HepG2 (cell line): ENCODE measurements around the gene SEMA3C. TPM values are rescaled to one million over a fixed set of nuclear protein-coding genes. Genes with fewer than 3 reads are reported as not detected.

ENCODE experiments used
- ATAC-seq: fragments of 200-7000 bp; cut with Tn5 transposase; 3 replicates; pipeline ENCODE4 v1.9.1; 2020; ENCODE audit warnings: mild to moderate bottlenecking, moderate library complexity
- BruUV-seq: library from RNA; stranded (reverse); fragments of 400-500 nt; replicated peaks from 2 replicates; lab custom pipeline; 2021; lab: Mats Ljungman, UMichigan
- CTCF ChIA-PET: fragments of 300-600 bp; formaldehyde crosslinking; extraction: SDS; loops from one replicate; lab custom pipeline; 2021; ENCODE audit warnings: low total read pairs, inconsistent platforms, low intra/inter-chr PET ratio; lab: Yijun Ruan, JAX
- POLR2A ChIA-PET: fragments of 350-600 bp; sonication (Branson Sonifier 250); formaldehyde crosslinking; loops from one replicate; lab custom pipeline; 2020; ENCODE audit warnings: antibody characterized with exemption, inconsistent platforms; lab: Yijun Ruan, JAX
- DNase-seq: peaks from one replicate; pipeline ENCODE4 v3.0.0-alpha.2; 2015; ENCODE audit warnings: low spot score
- FAIRE-seq: peaks from 3 replicates; lab custom pipeline; 2011; peaks lifted over from hg19 to GRCh38; lab: Jason Lieb, UNC
- H2AFZ ChIP-seq: one replicate; pipeline ENCODE4 v1.6.1; 2011; ENCODE audit warnings: low read length, inconsistent platforms
- H3K27ac ChIP-seq: fragments of 300-600 bp; 3 replicates; pipeline ENCODE4 v1.8.0; 2011; ENCODE audit warnings: mixed run types, mild to moderate bottlenecking, mixed read lengths, low read length, inconsistent platforms; ENCODE audit not compliant: insufficient read depth; ENCODE audit errors: extremely low read length
- H3K27me3 ChIP-seq, 2 experiments: fragments of 200-600 bp in 1 of 2; 2 replicates in 1 of 2; 3 replicates in 1 of 2; pipeline versions ENCODE4 v1.6.0 to v1.8.0; 2011; ENCODE audit warnings: low read length in 2 of 2, mild to moderate bottlenecking in 2 of 2, moderate library complexity in 2 of 2, inconsistent platforms in 1 of 2; ENCODE audit not compliant: insufficient read depth in 2 of 2, control insufficient read depth in 1 of 2
- H3K36me3 ChIP-seq, 2 experiments: fragments of 200-600 bp in 1 of 2; replicated peaks in 1 of 2; 2 replicates in 1 of 2; 3 replicates in 1 of 2; pipeline versions ENCODE4 v1.5.1 to v1.8.0; 2011; ENCODE audit warnings: low read length in 2 of 2, inconsistent platforms in 1 of 2; ENCODE audit not compliant: insufficient read depth in 2 of 2, control insufficient read depth in 1 of 2
- H3K4me1 ChIP-seq: 2 replicates; pipeline ENCODE4 v1.5.1; 2012; ENCODE audit warnings: low read length, inconsistent platforms; ENCODE audit not compliant: insufficient read depth
- H3K4me2 ChIP-seq: 2 replicates; pipeline ENCODE4 v1.6.0; 2011; ENCODE audit warnings: low read depth, low read length, inconsistent platforms
- H3K4me3 ChIP-seq, 3 experiments: fragments of 200-600 bp in 1 of 3; sonication (generic), shearing (Covaris generic) in 1 of 3; replicated peaks in 1 of 3; 2 replicates each; pipeline ENCODE4 v1.5.1; 2011 to 2016; ENCODE audit warnings: low read length in 3 of 3, inconsistent platforms in 2 of 3, low read depth in 2 of 3, mild to moderate bottlenecking in 2 of 3, control low read depth in 1 of 3, mixed read lengths in 1 of 3; ENCODE audit not compliant: insufficient read depth in 1 of 3
- H3K79me2 ChIP-seq: one replicate; pipeline ENCODE4 v1.6.1; 2011; ENCODE audit warnings: low read length, inconsistent platforms; ENCODE audit not compliant: insufficient read depth
- H3K9ac ChIP-seq: 2 replicates; pipeline ENCODE4 v1.6.0; 2011; ENCODE audit warnings: mild to moderate bottlenecking, low read depth, low read length, inconsistent platforms; ENCODE audit not compliant: insufficient read depth
- H3K9me3 ChIP-seq: 2 replicates; pipeline ENCODE4 v1.5.1; 2012; ENCODE audit warnings: mild to moderate bottlenecking, low read length
- H4K20me1 ChIP-seq: 2 replicates; pipeline ENCODE4 v1.6.0; 2011; ENCODE audit warnings: inconsistent platforms, mild to moderate bottlenecking, low read length, moderate library complexity; ENCODE audit not compliant: insufficient read depth
- ATF5 ChIP-seq: sonication (generic); formaldehyde crosslinking; IDR thresholded peaks from 2 replicates; pipeline ENCODE4 v1.4.0; 2020; ENCODE audit warnings: mild to moderate bottlenecking, low read depth, missing genetic modification reagents
- GTF3A ChIP-seq: sonication (generic); formaldehyde crosslinking; conservative IDR thresholded peaks from 2 replicates; pipeline ENCODE4 v1.4.0; 2020; ENCODE audit warnings: mild to moderate bottlenecking, missing genetic modification reagents
- MAFK ChIP-seq, 2 experiments: IDR thresholded peaks in 1 of 2; conservative IDR thresholded peaks in 1 of 2; 2 replicates each; pipeline ENCODE4 v1.6.1; 2011; ENCODE audit warnings: improper control_type of control experiment in 2 of 2, low read length in 2 of 2
- PRMT3 ChIP-seq: sonication (generic); formaldehyde crosslinking; IDR thresholded peaks from 2 replicates; pipeline ENCODE4 v1.8.1; 2022; ENCODE audit warnings: low read depth, mild to moderate bottlenecking, moderate library complexity, missing genetic modification reagents, borderline replicate concordance
- PTBP1 ChIP-seq: fragments of 200-400 bp; formaldehyde crosslinking; IDR thresholded peaks from 2 replicates; pipeline ENCODE4 v1.6.1; 2018; ENCODE audit warnings: low read length, low read depth; ENCODE audit not compliant: poor library complexity, severe bottlenecking
- RFXAP ChIP-seq: sonication (generic); formaldehyde crosslinking; IDR thresholded peaks from 2 replicates; pipeline ENCODE4 v1.4.0; 2020; ENCODE audit warnings: missing genetic modification reagents, borderline replicate concordance
- SP2 ChIP-seq: sonication (generic); formaldehyde crosslinking; IDR thresholded peaks from 2 replicates; pipeline ENCODE4 v1.5.1; 2020; ENCODE audit warnings: mild to moderate bottlenecking, missing genetic modification reagents
- TRAFD1 ChIP-seq: sonication (generic); formaldehyde crosslinking; IDR thresholded peaks from 2 replicates; pipeline ENCODE4 v1.5.1; 2020; ENCODE audit warnings: missing genetic modification reagents, mild to moderate bottlenecking, borderline replicate concordance
- ZBTB38 ChIP-seq: sonication (generic); formaldehyde crosslinking; IDR thresholded peaks from 2 replicates; pipeline ENCODE4 v1.5.1; 2020; ENCODE audit warnings: mild to moderate bottlenecking, missing genetic modification reagents
- ZBTB7A ChIP-seq: sonication (generic); formaldehyde crosslinking; IDR thresholded peaks from 2 replicates; pipeline ENCODE4 v1.8.0; 2022; ENCODE audit warnings: mild to moderate bottlenecking, missing genetic modification reagents
- ZC3H13 ChIP-seq: sonication (generic); formaldehyde crosslinking; IDR thresholded peaks from 2 replicates; pipeline ENCODE4 v1.8.1; 2023; ENCODE audit warnings: mild to moderate bottlenecking, missing genetic modification reagents, moderate library complexity
- ZC3H4 ChIP-seq: sonication (generic); formaldehyde crosslinking; IDR thresholded peaks from 2 replicates; pipeline ENCODE4 v1.4.0; 2020; ENCODE audit warnings: missing genetic modification reagents, borderline replicate concordance
- ZNF264 ChIP-seq: sonication (generic); formaldehyde crosslinking; IDR thresholded peaks from 2 replicates; pipeline ENCODE4 v1.4.0; 2020; ENCODE audit warnings: missing genetic modification reagents
- ZNF275 ChIP-seq: sonication (generic); formaldehyde crosslinking; IDR thresholded peaks from 2 replicates; pipeline ENCODE4 v1.8.0; 2022; ENCODE audit warnings: missing genetic modification reagents, mild to moderate bottlenecking, inconsistent platforms, borderline replicate concordance
- ZNF557 ChIP-seq: sonication (generic); formaldehyde crosslinking; IDR thresholded peaks from 2 replicates; pipeline ENCODE4 v1.4.0; 2020; ENCODE audit warnings: missing genetic modification reagents
- ZNF609 ChIP-seq: sonication (generic); formaldehyde crosslinking; IDR thresholded peaks from 2 replicates; pipeline ENCODE4 v1.4.0; 2020; ENCODE audit warnings: mild to moderate bottlenecking, missing genetic modification reagents, borderline replicate concordance
- whole genome bisulfite sequencing: methylation state at CpG from one replicate; pipeline ENCODE4 v1.1.6; 2017; ENCODE audit warnings: low lambda C conversion rate; 5-methylcytosine and 5-hydroxymethylcytosine counted together
- in situ Hi-C: cut with HindIII; loops from 2 replicates; pipeline ENCODE4 v1.10.0; 2017; ENCODE audit warnings: low pct_unique_long_range_greater_than_20kb; ENCODE audit not compliant: extremely low pct_ligation_motif_present
- intact Hi-C: fragments of 100-400 bp; cut with micrococcal nuclease; formaldehyde crosslinking; loops from one replicate; pipeline ENCODE4 v1.10.0; 2022; ENCODE audit not compliant: unreplicated experiment
- polyA plus RNA-seq, 8 experiments: library from polyadenylated mRNA; depleted of rRNA in 3 of 8; stranded (reverse) in 7 of 8; unstranded in 1 of 8; fragments of >200 nt; fragmentation: Illumina TruSeq in 4 of 8; extraction: Trizol in 4 of 8; gene quantifications; 2 replicates each; pipeline versions ENCODE4 v1.2.1 to v1.2.3, GENCODE V29; 2011 to 2016; ENCODE audit warnings: low read depth in 4 of 8, missing spikeins in 1 of 8, mixed read lengths in 1 of 8; ENCODE audit not compliant: insufficient read depth in 1 of 8
- total RNA-seq, 5 experiments: library from RNA; depleted of rRNA; stranded (reverse); fragments of >200 nt; fragmentation: Illumina TruSeq; extraction: Trizol; gene quantifications; 2 replicates each; pipeline ENCODE4 v1.2.3, GENCODE V29; 2016; ENCODE audit warnings: low read depth in 1 of 5

SEMA3C gene
- total and polyA plus RNA-seq, 2 of the 13 experiments (the other 11 are each of a cell fraction or from before 2014, with no cell fraction given): 0.05 to 0.13 TPM

GRCh38 chr7:80764132-80764531, 154.7 kb downstream of the SEMA3C start:
- no peak for DNase-seq
- no peaks in the 10 kb centered on the region for H3K27me3 ChIP-seq
- H2AFZ ChIP-seq: no peak overlapping the region
- ATAC-seq: no peak
- no peaks in the 10 kb centered on the region for H3K36me3 ChIP-seq
- in situ Hi-C loops: no loop called here
- 48% methylated on average over 2 of the region's 2 CpGs for WGBS
- H3K79me2 ChIP-seq: no peaks in the 10 kb centered on the region
- no peaks in the 10 kb centered on the region for H4K20me1 ChIP-seq
- no peaks in the 10 kb centered on the region for H3K9me3 ChIP-seq
- POLR2A ChIA-PET: no interaction called here
- no peak overlapping the region for H3K4me3 ChIP-seq
- no peaks in the 10 kb centered on the region for H3K4me1 ChIP-seq
- no peak overlapping the region for H3K27ac ChIP-seq
- CTCF ChIA-PET: no interaction called here
- H3K4me2 ChIP-seq: no peak overlapping the region
- no TSS peak for BruUV-seq
- H3K9ac ChIP-seq: no peak overlapping the region
- FAIRE-seq: no peak
- intact Hi-C loops: no loop called here
- TF ChIP-seq ZNF264 (CRISPR knock-in tag) (no peak), ZNF557 (no peak), MAFK (conservative IDR thresholded peaks at IDR 0.05 in 1 of 2, IDR thresholded peaks at IDR 0.05 in 1 of 2; ENCODE audit: low read length in 2 of 2) (no peak), ATF5 (CRISPR knock-in tag) (no peak), RFXAP (CRISPR knock-in tag) (no peak), SP2 (CRISPR knock-in tag) (no peak), PRMT3 (CRISPR knock-in tag) (no peak), ZNF609 (CRISPR knock-in tag) (no peak), ZNF275 (CRISPR knock-in tag) (no peak), ZC3H13 (no peak), ZBTB38 (CRISPR knock-in tag) (no peak), PTBP1 (no peak), ZC3H4 (CRISPR knock-in tag) (no peak), TRAFD1 (CRISPR knock-in tag) (no peak), ZBTB7A (no peak), GTF3A (CRISPR knock-in tag) (no peak)
